ENCODE data around the gene PTGFRN.
"Not testable (repeated sequence)": the region's sequence is repeated elsewhere in the genome, so short reads cannot be mapped to it uniquely, and the experiment has no call there.

Gene PTGFRN

GRCh38 chr1:116909512-116910378 is at the start of gene PTGFRN:
PTGFRN (plus strand) TSS chr1:116909916; CDS start chr1:116910204, 288 bp downstream.
- FAIRE-seq: no peak

- not testable (repeated sequence) for FAIRE-seq
Observed at GRCh38 chr1:116860167-116860566, 49.5 kb upstream of the PTGFRN start.

- FAIRE-seq: no peak
Observed at GRCh38 chr1:116861137-116861536, 48.6 kb upstream of the PTGFRN start.

- not testable (repeated sequence) for FAIRE-seq
Observed at GRCh38 chr1:116863031-116863430, 46.7 kb upstream of the PTGFRN start.

GRCh38 chr1:116866478-116866877 is 43.2 kb upstream of the PTGFRN start:
- not testable (repeated sequence) for FAIRE-seq

GRCh38 chr1:116868385-116868784 is 41.3 kb upstream of the PTGFRN start:
- no peak for FAIRE-seq

GRCh38 chr1:116869611-116870010 is 40.1 kb upstream of the PTGFRN start:
- FAIRE-seq: no peak

GRCh38 chr1:116870300-116870699 is 39.4 kb upstream of the PTGFRN start:
- FAIRE-seq: no peak

- FAIRE-seq: no peak
Observed at GRCh38 chr1:116871779-116872146, 38.0 kb upstream of the PTGFRN start.

- no peak for FAIRE-seq
Observed at GRCh38 chr1:116873680-116874271, 35.9 kb upstream of the PTGFRN start.

- FAIRE-seq: no peak
Observed at GRCh38 chr1:116874733-116875249, 34.9 kb upstream of the PTGFRN start.

GRCh38 chr1:116875391-116875790 is 34.3 kb upstream of the PTGFRN start:
- no peak for FAIRE-seq

GRCh38 chr1:116875946-116876345 is 33.8 kb upstream of the PTGFRN start:
- FAIRE-seq: not testable (repeated sequence)

- FAIRE-seq: no peak
Observed at GRCh38 chr1:116877141-116877818, 32.4 kb upstream of the PTGFRN start.

GRCh38 chr1:116878804-116879477 is 30.8 kb upstream of the PTGFRN start:
- FAIRE-seq: no peak

- FAIRE-seq: no peak
Observed at GRCh38 chr1:116879478-116880133, 30.1 kb upstream of the PTGFRN start.

GRCh38 chr1:116880917-116881316 is 28.8 kb upstream of the PTGFRN start:
- no peak for FAIRE-seq

GRCh38 chr1:116881879-116882520 is 27.7 kb upstream of the PTGFRN start:
- FAIRE-seq: no peak

GRCh38 chr1:116882866-116883265 is 26.9 kb upstream of the PTGFRN start:
- FAIRE-seq: no peak

- no peak for FAIRE-seq
Observed at GRCh38 chr1:116886291-116886878, 23.3 kb upstream of the PTGFRN start.

GRCh38 chr1:116887212-116887611 is 22.5 kb upstream of the PTGFRN start:
- FAIRE-seq: no peak

Data from TTC549 (cell line).